ENCODE measurements around the gene BTG3.

DNA sequence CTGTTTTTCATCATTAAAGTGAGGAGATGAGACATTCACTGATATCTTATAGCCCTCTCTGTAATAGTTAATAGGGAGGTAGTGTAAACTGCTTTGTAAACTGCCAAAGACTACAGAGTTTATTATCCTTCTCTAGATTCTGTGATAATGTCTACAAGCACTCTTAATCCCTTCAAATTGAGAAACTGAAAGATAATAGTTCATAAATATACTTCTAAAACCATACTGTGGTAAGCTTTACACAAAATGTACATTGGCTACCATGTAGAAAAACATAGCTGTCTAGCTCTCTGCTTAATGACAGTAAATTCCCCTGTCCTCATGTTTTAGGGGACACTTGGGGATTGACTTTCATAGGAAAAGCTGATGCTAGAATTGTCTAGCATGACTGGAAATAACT lies 60.3 kb downstream of the BTG3 start:
- TF ChIP-seq, protein P1, sequence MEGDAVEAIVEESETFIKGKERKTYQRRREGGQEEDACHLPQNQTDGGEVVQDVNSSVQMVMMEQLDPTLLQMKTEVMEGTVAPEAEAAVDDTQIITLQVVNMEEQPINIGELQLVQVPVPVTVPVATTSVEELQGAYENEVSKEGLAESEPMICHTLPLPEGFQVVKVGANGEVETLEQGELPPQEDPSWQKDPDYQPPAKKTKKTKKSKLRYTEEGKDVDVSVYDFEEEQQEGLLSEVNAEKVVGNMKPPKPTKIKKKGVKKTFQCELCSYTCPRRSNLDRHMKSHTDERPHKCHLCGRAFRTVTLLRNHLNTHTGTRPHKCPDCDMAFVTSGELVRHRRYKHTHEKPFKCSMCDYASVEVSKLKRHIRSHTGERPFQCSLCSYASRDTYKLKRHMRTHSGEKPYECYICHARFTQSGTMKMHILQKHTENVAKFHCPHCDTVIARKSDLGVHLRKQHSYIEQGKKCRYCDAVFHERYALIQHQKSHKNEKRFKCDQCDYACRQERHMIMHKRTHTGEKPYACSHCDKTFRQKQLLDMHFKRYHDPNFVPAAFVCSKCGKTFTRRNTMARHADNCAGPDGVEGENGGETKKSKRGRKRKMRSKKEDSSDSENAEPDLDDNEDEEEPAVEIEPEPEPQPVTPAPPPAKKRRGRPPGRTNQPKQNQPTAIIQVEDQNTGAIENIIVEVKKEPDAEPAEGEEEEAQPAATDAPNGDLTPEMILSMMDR (conservative IDR thresholded peaks at IDR 0.05; ENCODE audit: low read length) = no peak
- TF ChIP-seq EZH2phosphoT487 (IDR thresholded peaks at IDR 0.05; ENCODE audit: borderline replicate concordance) = no peak

Measured in Loucy (cell line).